ENCODE results near the gene MAPKAP1. TPM values are rescaled to one million over a fixed set of nuclear protein-coding genes. Genes with fewer than 3 reads are reported as not detected.

MAPKAP1 gene
- polyA plus RNA-seq, 1 donor (not counting 4 experiments of a cell fraction or from before 2014, with no cell fraction given), result 129 TPM

DNA sequence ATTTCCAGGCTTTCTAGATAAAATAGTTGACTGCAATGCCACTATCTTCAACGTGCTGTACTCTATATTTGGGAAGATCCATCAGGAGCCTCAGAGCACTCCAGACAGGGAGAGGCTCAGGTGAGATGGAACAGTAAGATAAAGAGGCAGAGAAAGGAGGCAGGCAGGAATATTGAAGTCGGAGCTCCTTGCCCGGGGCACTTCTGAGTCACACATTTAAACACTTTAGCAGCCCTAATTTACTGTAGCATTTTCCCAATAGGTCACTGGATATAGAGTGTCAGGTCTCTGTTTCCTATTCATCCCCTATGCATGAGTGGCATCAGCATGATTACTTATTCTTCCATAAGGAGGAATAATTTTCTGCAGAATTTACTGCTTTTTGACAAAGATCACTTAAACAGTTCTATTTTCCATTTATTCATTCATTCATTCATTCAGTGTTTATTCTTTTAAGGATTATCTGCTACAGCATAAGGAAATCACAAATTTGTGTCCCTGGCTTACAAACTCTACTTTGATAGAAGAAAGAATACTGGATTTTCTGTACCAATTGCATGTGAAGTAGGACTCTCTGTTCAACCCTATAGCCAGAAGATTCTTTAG is 170.7 kb downstream of the MAPKAP1 start:
- TF ChIP-seq, protein P1, sequence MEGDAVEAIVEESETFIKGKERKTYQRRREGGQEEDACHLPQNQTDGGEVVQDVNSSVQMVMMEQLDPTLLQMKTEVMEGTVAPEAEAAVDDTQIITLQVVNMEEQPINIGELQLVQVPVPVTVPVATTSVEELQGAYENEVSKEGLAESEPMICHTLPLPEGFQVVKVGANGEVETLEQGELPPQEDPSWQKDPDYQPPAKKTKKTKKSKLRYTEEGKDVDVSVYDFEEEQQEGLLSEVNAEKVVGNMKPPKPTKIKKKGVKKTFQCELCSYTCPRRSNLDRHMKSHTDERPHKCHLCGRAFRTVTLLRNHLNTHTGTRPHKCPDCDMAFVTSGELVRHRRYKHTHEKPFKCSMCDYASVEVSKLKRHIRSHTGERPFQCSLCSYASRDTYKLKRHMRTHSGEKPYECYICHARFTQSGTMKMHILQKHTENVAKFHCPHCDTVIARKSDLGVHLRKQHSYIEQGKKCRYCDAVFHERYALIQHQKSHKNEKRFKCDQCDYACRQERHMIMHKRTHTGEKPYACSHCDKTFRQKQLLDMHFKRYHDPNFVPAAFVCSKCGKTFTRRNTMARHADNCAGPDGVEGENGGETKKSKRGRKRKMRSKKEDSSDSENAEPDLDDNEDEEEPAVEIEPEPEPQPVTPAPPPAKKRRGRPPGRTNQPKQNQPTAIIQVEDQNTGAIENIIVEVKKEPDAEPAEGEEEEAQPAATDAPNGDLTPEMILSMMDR (optimal IDR thresholded peaks at IDR 0.05 in 1 of 3, IDR thresholded peaks at IDR 0.05 in 1 of 3, conservative IDR thresholded peaks at IDR 0.05 in 1 of 3; ENCODE audit: extremely low read depth in 1 of 3, insufficient read depth in 2 of 3, low read length in 3 of 3), result no peak
- no peak for TF ChIP-seq EZH2 (IDR thresholded peaks at IDR 0.05; ENCODE audit: low read length)
- peak; percentile 71 for FAIRE-seq
- H3K4me1 ChIP-seq (ENCODE audit: control insufficient read depth, extremely low read depth, insufficient read depth, low read length), result peaks cover 42% of the 10 kb centered on the region

GRCh38 chr9:125534971-125535701 is 171.9 kb downstream of the MAPKAP1 start:
- Histone ChIP-seq H2AFZ (ENCODE audit: control insufficient read depth, low read length) (no peak overlapping the region), H3K9me1 (ENCODE audit: control insufficient read depth, extremely low read depth, insufficient read depth, low read length) (no peaks in the 10 kb centered on the region), H3K27me3 (ENCODE audit: control insufficient read depth, extremely low read depth, insufficient read depth, low read length) (no peaks in the 10 kb centered on the region), H3K9me3 (ENCODE audit: control insufficient read depth, low read depth, low read length) (no peaks in the 10 kb centered on the region), H3K4me3 (ENCODE audit: control insufficient read depth in 2 of 3, extremely low read depth in 1 of 3, insufficient read depth in 2 of 3, low read depth in 1 of 3, low read length in 3 of 3) (no peak overlapping the region), H3K9ac (ENCODE audit: control insufficient read depth, extremely low read depth, insufficient read depth, low read length) (no peak overlapping the region), H4K20me1 (ENCODE audit: control insufficient read depth, extremely low read depth, insufficient read depth, low read length) (no peaks in the 10 kb centered on the region), H3K4me1 (ENCODE audit: control insufficient read depth, extremely low read depth, insufficient read depth, low read length) (peaks cover 32% of the 10 kb centered on the region), H3K4me2 (ENCODE audit: control insufficient read depth, extremely low read depth, insufficient read depth, low read depth, low read length) (no peak overlapping the region), H3K27ac (ENCODE audit: control insufficient read depth, insufficient read depth, low read length) (no peak overlapping the region), H3K79me2 (ENCODE audit: control insufficient read depth, insufficient read depth, low read length) (peaks cover 7% of the 10 kb centered on the region), H3K36me3 (ENCODE audit: control insufficient read depth in 2 of 2, extremely low read depth in 1 of 2, insufficient read depth in 2 of 2, low read length in 2 of 2) (no peaks in the 10 kb centered on the region)
- dilution Hi-C loops (cut with MboI; ENCODE audit: extremely low pct_ligation_motif_present, low sequenced_read_pairs), result no loop called here
- TF ChIP-seq, protein P1 (optimal IDR thresholded peaks at IDR 0.05 in 1 of 3, IDR thresholded peaks at IDR 0.05 in 1 of 3, conservative IDR thresholded peaks at IDR 0.05 in 1 of 3; ENCODE audit: extremely low read depth in 1 of 3, insufficient read depth in 2 of 3, low read length in 3 of 3), result no peak
- TF ChIP-seq EZH2 (IDR thresholded peaks at IDR 0.05; ENCODE audit: low read length), result no peak
- FAIRE-seq (no peak), DNase-seq (ENCODE audit: low read depth, low spot score) (no peak)

More for the DNA sequence above, 170.7 kb downstream of the MAPKAP1 start:
- no peaks in the 10 kb centered on the region for H3K36me3 ChIP-seq (ENCODE audit: control insufficient read depth in 2 of 2, extremely low read depth in 1 of 2, insufficient read depth in 2 of 2, low read length in 2 of 2)
- dilution Hi-C loops (cut with MboI; ENCODE audit: extremely low pct_ligation_motif_present, low sequenced_read_pairs), result no loop called here
- no peak overlapping the region for H3K4me3 ChIP-seq (ENCODE audit: control insufficient read depth in 2 of 3, extremely low read depth in 1 of 3, insufficient read depth in 2 of 3, low read depth in 1 of 3, low read length in 3 of 3)
- no peak for DNase-seq (ENCODE audit: low read depth, low spot score)
- H3K9me1 ChIP-seq (ENCODE audit: control insufficient read depth, extremely low read depth, insufficient read depth, low read length), result no peaks in the 10 kb centered on the region
- H3K4me2 ChIP-seq (ENCODE audit: control insufficient read depth, extremely low read depth, insufficient read depth, low read depth, low read length), result peak overlapping the region; percentile 50
- H2AFZ ChIP-seq (ENCODE audit: control insufficient read depth, low read length), result no peak overlapping the region
- no peaks in the 10 kb centered on the region for H3K27me3 ChIP-seq (ENCODE audit: control insufficient read depth, extremely low read depth, insufficient read depth, low read length)
- no peak overlapping the region for H3K27ac ChIP-seq (ENCODE audit: control insufficient read depth, insufficient read depth, low read length)
- H3K9ac ChIP-seq (ENCODE audit: control insufficient read depth, extremely low read depth, insufficient read depth, low read length), result no peak overlapping the region
- no peaks in the 10 kb centered on the region for H4K20me1 ChIP-seq (ENCODE audit: control insufficient read depth, extremely low read depth, insufficient read depth, low read length)
- H3K79me2 ChIP-seq (ENCODE audit: control insufficient read depth, insufficient read depth, low read length), result peaks cover 7% of the 10 kb centered on the region
- no peaks in the 10 kb centered on the region for H3K9me3 ChIP-seq (ENCODE audit: control insufficient read depth, low read depth, low read length)

Data from keratinocyte (primary cell).